ENCODE measurements around the gene DNAJB11. TPM values are rescaled to one million over a fixed set of nuclear protein-coding genes. Genes with fewer than 3 reads are reported as not detected.

The DNAJB11 gene
- total and polyA plus RNA-seq, 2 of the 4 experiments (the other 2 are of a cell fraction) = 27.4 to 48.6 TPM

GRCh38 chr3:186612721-186613636 is 42.5 kb downstream of the DNAJB11 start, which contains the start of gene AHSG:
AHSG (plus strand) TSS chr3:186613060; CDS start chr3:186613142, 82 bp downstream.
- no peak within 1 kb of the TSS for H4K5ac ChIP-seq (ENCODE audit: low read depth, low read length)
- no peak within 1 kb of the TSS for H3K56ac ChIP-seq (ENCODE audit: extremely low read depth, insufficient read depth, low read length)
- no TSS peak for BruUV-seq (replicated peaks)
- H3K9ac ChIP-seq (ENCODE audit: low read depth, low read length) = no peak within 1 kb of the TSS
- in situ Hi-C loops (cut with MboI; ENCODE audit: low sequenced_read_pairs) = no loop called here
- H3K36me3 ChIP-seq (ENCODE audit: control insufficient read depth, insufficient read depth, low read length) = no peaks in the 10 kb centered on the region
- no peaks in the 10 kb centered on the region for H3K79me1 ChIP-seq (ENCODE audit: low read depth in 1 of 2, low read length in 2 of 2)
- no peak for DNase-seq
- POLR2A ChIA-PET (ENCODE audit: unreplicated experiment) = interaction anchor here (0.6 kb wide), 1 partner anchor 57 kb away, joined by 3 read pairs; no protein-coding TSS in a partner anchor
- H4K91ac ChIP-seq (ENCODE audit: insufficient read depth, low read depth, low read length) = no peak within 1 kb of the TSS
- no peak within 1 kb of the TSS for H2BK120ac ChIP-seq (ENCODE audit: low read depth, low read length)
- intact Hi-C loops (cut with micrococcal nuclease) = no loop called here
- H3K4me2 ChIP-seq (ENCODE audit: low read depth, low read length) = no peak within 1 kb of the TSS
- no peak within 1 kb of the TSS for H3K4me3 ChIP-seq (ENCODE audit: insufficient read depth, low read depth, low read length)
- no peak within 1 kb of the TSS for H3K18ac ChIP-seq (ENCODE audit: low read depth, low read length)
- no peak within 1 kb of the TSS for H3K23ac ChIP-seq (ENCODE audit: low read depth, low read length)
- no peak within 1 kb of the TSS for H2AK5ac ChIP-seq (ENCODE audit: low read depth, low read length)
- ATAC-seq (ENCODE audit: low read depth) = no peak
- no peak within 1 kb of the TSS for H3K4ac ChIP-seq (ENCODE audit: low read depth, low read length)
- no peak within 1 kb of the TSS for H2AFZ ChIP-seq (replicated peaks; ENCODE audit: low read length, poor library complexity)
- no peak within 1 kb of the TSS for H4K8ac ChIP-seq (ENCODE audit: low read depth in 2 of 2, low read length in 2 of 2)
- no peaks in the 10 kb centered on the region for H3K9me1 ChIP-seq (ENCODE audit: insufficient read depth, low read length)
- dilution Hi-C loops (cut with HindIII; ENCODE audit: low sequenced_read_pairs, unreplicated experiment) = no loop called here
- no peak within 1 kb of the TSS for H3K14ac ChIP-seq (replicated peaks; ENCODE audit: low read depth, low read length)
- no peaks in the 10 kb centered on the region for H4K20me1 ChIP-seq (ENCODE audit: insufficient read depth, low read length)
- H3K27ac ChIP-seq (ENCODE audit: insufficient read depth, low read length) = no peak within 1 kb of the TSS
- no peak within 1 kb of the TSS for H2BK15ac ChIP-seq (ENCODE audit: low read depth, low read length)
- 17% methylated on average over 1 of the region's 7 CpGs; no CpG with 5 or more reads in 1 of the 2 experiments for WGBS, 2 experiments (ENCODE audit: extremely low coverage in 2 of 2, insufficient read length in 1 of 2)
- H3K4me1 ChIP-seq (ENCODE audit: control insufficient read depth, insufficient read depth, low read length) = no peaks in the 10 kb centered on the region
- H2BK5ac ChIP-seq (ENCODE audit: low read depth, low read length, poor library complexity, severe bottlenecking) = no peak within 1 kb of the TSS
- no peak within 1 kb of the TSS for H2BK20ac ChIP-seq (ENCODE audit: low read depth, low read length)
- H3K27me3 ChIP-seq (ENCODE audit: control insufficient read depth, insufficient read depth, low read length) = peaks cover 15% of the 10 kb centered on the region; the same call in 1 of the 2 replicates
- H3K9me3 ChIP-seq (ENCODE audit: control insufficient read depth, insufficient read depth, low read length) = no peaks in the 10 kb centered on the region
- CTCF ChIA-PET = no interaction called here
- H2AK9ac ChIP-seq (replicated peaks; ENCODE audit: low read depth, low read length, poor library complexity) = no peak within 1 kb of the TSS
- TF ChIP-seq ELK1 (IDR thresholded peaks at IDR 0.05; ENCODE audit: borderline replicate concordance, low read depth, low read length) (no peak), USF2 (IDR thresholded peaks at IDR 0.05; ENCODE audit: low read depth, low read length) (no peak), RFX5 (IDR thresholded peaks at IDR 0.05; ENCODE audit: low read depth, low read length) (no peak), SMC3 (IDR thresholded peaks at IDR 0.05; ENCODE audit: low read depth, low read length) (no peak), CTCF (conservative IDR thresholded peaks at IDR 0.05; ENCODE audit: low read depth, low read length) (no peak), MAZ (IDR thresholded peaks at IDR 0.05; ENCODE audit: borderline replicate concordance, low read depth, low read length) (no peak), CHD1 (IDR thresholded peaks at IDR 0.05; ENCODE audit: low read depth, low read length) (no peak), POLR2A (IDR thresholded peaks at IDR 0.05; ENCODE audit: low read depth, low read length) (no peak), FOS (IDR thresholded peaks at IDR 0.05; ENCODE audit: low read depth, low read length) (no peak), CEBPB (IDR thresholded peaks at IDR 0.05; ENCODE audit: low read depth, low read length) (no peak), RCOR1 (IDR thresholded peaks at IDR 0.05; ENCODE audit: insufficient replicate concordance, low read length) (no peak), NFE2L2 (IDR thresholded peaks at IDR 0.05; ENCODE audit: low read depth, low read length) (no peak), RAD21 (IDR thresholded peaks at IDR 0.05; ENCODE audit: low read length) (no peak), MXI1 (IDR thresholded peaks at IDR 0.05; ENCODE audit: borderline replicate concordance, low read depth, low read length) (no peak), BHLHE40 (IDR thresholded peaks at IDR 0.05; ENCODE audit: low read depth, low read length) (no peak)

Measured in IMR-90 (cell line).